Activated CD8-positive, alpha-beta T cell treated with anti-CD3 and anti-CD28 coated beads for 36 hours (primary cell): ENCODE data around the gene AMIGO1. TPM values are rescaled to one million over a fixed set of nuclear protein-coding genes. Genes with fewer than 3 reads are reported as not detected.

Experiments
- ATAC-seq: fragments of 200-7000 bp; cut with Tn5 transposase; one replicate; pipeline ENCODE4 v1.10.0; 2021; ENCODE audit warnings: mild to moderate bottlenecking, moderate library complexity
- CTCF ChIA-PET: fragments of 350-600 bp; sonication (Branson Sonifier 250); formaldehyde crosslinking; loops from one replicate; lab custom pipeline; 2021; ENCODE audit warnings: antibody characterized with exemption; lab: Charles Lee
- POLR2A ChIA-PET: fragments of 350-600 bp; sonication (Branson Sonifier 250); formaldehyde crosslinking; loops from one replicate; lab custom pipeline; 2021; ENCODE audit warnings: antibody characterized with exemption; lab: Charles Lee
- DNase-seq: peaks from one replicate; pipeline ENCODE4 v3.0.0-alpha.2; 2020
- H3K27ac Mint-ChIP-seq: one replicate; pipeline ENCODE4 v1.8.0; 2021; ENCODE audit warnings: mild to moderate bottlenecking, mixed read lengths
- H3K27me3 Mint-ChIP-seq: one replicate; pipeline ENCODE4 v1.8.0; 2021; ENCODE audit warnings: mixed read lengths
- H3K36me3 Mint-ChIP-seq: one replicate; pipeline ENCODE4 v1.8.0; 2021; ENCODE audit warnings: low read depth, mixed read lengths
- H3K4me1 Mint-ChIP-seq: one replicate; pipeline ENCODE4 v1.8.0; 2021; ENCODE audit warnings: low read depth, mixed read lengths
- H3K4me3 Mint-ChIP-seq: one replicate; pipeline ENCODE4 v1.8.0; 2021; ENCODE audit warnings: mild to moderate bottlenecking, moderate library complexity, mixed read lengths
- H3K9me3 Mint-ChIP-seq: one replicate; pipeline ENCODE4 v1.8.0; 2021; ENCODE audit warnings: mixed read lengths
- intact Hi-C: fragments of 100-400 bp; cut with micrococcal nuclease; formaldehyde crosslinking; loops from one replicate; pipeline ENCODE4 v1.10.0; 2022
- total RNA-seq, 2 experiments: library from RNA; stranded (reverse); gene quantifications; one replicate each; pipeline ENCODE4 v1.2.3, GENCODE V29; 2021
- TF ChIP-seq, protein P1 (sequence below): fragments of 200-600 bp; IDR thresholded peaks from one replicate; pipeline ENCODE4 v1.8.0; 2022; ENCODE audit warnings: antibody characterized with exemption, mild to moderate bottlenecking

AMIGO1 gene
- total RNA-seq, 2 experiments from 2014 or later: 1.3 to 1.7 TPM

DNA sequence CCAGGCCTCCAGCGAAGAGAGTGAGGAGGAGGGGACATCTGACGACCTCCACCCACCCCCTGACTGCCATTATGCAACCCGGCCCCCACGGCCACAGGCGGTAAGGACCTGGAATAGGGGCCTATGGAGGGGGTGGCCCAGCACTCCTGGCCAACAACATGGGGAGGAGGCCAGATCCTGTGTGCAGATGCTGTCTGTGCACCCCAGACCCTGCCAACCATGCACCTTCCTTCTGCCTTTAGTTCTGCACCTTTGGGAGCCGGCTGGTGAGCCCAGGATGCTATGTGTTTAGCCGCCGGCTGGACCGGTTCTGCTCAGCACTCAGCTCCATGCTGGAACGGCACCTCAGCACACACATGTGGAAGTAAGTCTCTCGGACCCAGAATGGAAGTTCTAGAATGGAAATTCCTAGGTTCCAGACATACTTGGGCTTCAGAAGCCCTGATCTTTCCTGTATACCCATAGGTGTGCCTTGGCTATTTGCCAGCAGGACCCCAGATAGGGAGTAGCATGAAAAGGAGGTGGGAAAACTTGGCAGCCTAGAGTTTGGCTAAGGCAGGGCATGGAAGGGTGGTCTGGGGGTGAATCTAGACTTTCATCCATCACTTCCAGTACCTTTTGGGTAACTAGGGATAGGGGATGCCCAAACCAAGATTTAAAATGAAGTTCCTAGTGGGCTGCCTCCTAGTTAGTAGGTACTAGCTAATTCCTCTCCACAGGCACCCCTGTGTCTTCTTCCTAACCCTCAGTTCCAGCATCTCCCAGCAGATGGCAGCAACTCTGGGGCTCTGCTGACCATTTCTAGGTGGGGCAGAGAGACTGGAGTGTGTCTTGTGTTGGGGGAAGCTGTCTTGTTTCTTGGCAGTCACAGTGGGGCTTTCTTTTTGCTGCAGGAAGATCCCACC, 19.2 kb downstream of the AMIGO1 start:
- CTCF ChIA-PET: interaction anchor here (0.6 to 40.7 kb wide), 20 partner anchors 7 to 470 kb away, joined by 3 to 1390 read pairs (median 4); partner anchors contain the start of genes AMIGO1, ATXN7L2, GNAI3 and GPR61
- H3K36me3 Mint-ChIP-seq: peaks cover 7% of the 10 kb centered on the region
- H3K4me1 Mint-ChIP-seq: peaks cover 24% of the 10 kb centered on the region
- H3K4me3 Mint-ChIP-seq: no peak overlapping the region
- H3K27me3 Mint-ChIP-seq: no peaks in the 10 kb centered on the region
- H3K9me3 Mint-ChIP-seq: no peaks in the 10 kb centered on the region
- TF ChIP-seq, protein P1, sequence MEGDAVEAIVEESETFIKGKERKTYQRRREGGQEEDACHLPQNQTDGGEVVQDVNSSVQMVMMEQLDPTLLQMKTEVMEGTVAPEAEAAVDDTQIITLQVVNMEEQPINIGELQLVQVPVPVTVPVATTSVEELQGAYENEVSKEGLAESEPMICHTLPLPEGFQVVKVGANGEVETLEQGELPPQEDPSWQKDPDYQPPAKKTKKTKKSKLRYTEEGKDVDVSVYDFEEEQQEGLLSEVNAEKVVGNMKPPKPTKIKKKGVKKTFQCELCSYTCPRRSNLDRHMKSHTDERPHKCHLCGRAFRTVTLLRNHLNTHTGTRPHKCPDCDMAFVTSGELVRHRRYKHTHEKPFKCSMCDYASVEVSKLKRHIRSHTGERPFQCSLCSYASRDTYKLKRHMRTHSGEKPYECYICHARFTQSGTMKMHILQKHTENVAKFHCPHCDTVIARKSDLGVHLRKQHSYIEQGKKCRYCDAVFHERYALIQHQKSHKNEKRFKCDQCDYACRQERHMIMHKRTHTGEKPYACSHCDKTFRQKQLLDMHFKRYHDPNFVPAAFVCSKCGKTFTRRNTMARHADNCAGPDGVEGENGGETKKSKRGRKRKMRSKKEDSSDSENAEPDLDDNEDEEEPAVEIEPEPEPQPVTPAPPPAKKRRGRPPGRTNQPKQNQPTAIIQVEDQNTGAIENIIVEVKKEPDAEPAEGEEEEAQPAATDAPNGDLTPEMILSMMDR: peak; percentile 53
- intact Hi-C loops: no loop called here
- POLR2A ChIA-PET: interaction anchor here (0.6 to 3.2 kb wide), 4 partner anchors 19 to 78 kb away, joined by 3 to 17 read pairs (median 4); partner anchors contain the start of genes AMIGO1 and PSMA5
- DNase-seq (peak; percentile 81), ATAC-seq (peak; percentile 35)
- no peak overlapping the region for H3K27ac Mint-ChIP-seq

DNA sequence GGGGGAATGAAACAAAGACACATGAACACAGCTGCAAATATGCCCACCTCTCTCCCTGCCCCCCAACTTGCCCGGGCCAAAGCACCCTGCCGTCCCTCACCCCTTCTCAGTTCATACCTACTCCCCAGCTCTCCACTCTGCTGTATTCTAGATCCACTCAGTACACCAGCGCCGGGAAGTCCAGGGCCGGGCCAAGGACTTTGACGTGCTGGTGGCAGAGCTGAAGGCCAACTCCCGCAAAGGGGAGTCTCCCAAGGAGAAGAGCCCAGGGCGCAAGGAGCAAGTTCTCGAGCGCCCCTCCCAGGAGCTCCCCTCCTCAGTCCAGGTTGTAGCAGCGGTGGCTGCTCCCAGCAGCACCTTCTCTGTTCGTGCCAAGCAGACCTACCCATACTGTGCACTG, 20.8 kb downstream of the AMIGO1 start:
- Mint-ChIP-seq H3K4me1 (peaks cover 26% of the 10 kb centered on the region), H3K27ac (no peak overlapping the region), H3K4me3 (no peak overlapping the region), H3K27me3 (no peaks in the 10 kb centered on the region), H3K36me3 (peaks cover 7% of the 10 kb centered on the region), H3K9me3 (no peaks in the 10 kb centered on the region)
- no peak for ATAC-seq
- TF ChIP-seq, protein P1: no peak
- CTCF ChIA-PET: interaction anchor here (1.0 to 40.7 kb wide), 4 partner anchors 14 to 63 kb away, joined by 3 to 1390 read pairs (median 78); partner anchors contain the start of gene GPR61
- POLR2A ChIA-PET: interaction anchor here (1.0 to 1.8 kb wide), 2 partner anchors 8 to 17 kb away, joined by 5 read pairs; no protein-coding TSS in a partner anchor
- DNase-seq: no peak
- intact Hi-C loops: no loop called here

DNA sequence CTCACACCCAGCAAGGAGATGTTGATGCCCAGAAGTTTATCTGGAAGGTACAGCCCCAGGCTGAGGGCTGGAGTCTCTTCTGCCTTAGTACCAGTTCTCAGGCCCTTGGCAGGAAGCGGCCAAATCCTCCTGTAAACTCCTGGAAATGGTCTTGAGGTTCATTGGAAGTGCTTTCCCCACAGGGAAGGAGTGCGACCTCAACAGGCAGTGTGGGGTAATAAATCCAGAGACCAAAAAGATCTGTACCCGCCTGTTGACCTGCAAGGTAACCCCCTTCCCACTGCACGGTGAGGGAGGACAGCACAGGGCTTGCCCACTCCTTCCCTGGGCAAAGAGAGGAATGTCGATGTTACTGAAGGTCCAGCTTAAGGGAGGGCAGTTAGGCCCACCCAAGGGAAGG, 21.3 kb downstream of the AMIGO1 start:
- ChIA-PET CTCF (interaction anchor here (1.0 to 40.7 kb wide), 3 partner anchors 15 to 63 kb away, joined by 3 to 1390 read pairs (median 152); partner anchors contain the start of gene GPR61), POLR2A (interaction anchor here (1.0 to 1.8 kb wide), 2 partner anchors 9 to 18 kb away, joined by 5 read pairs; no protein-coding TSS in a partner anchor)
- Mint-ChIP-seq H3K4me1 (peaks cover 26% of the 10 kb centered on the region), H3K36me3 (peaks cover 7% of the 10 kb centered on the region), H3K27ac (no peak overlapping the region), H3K4me3 (no peak overlapping the region), H3K27me3 (no peaks in the 10 kb centered on the region), H3K9me3 (no peaks in the 10 kb centered on the region)
- intact Hi-C loops: no loop called here
- TF ChIP-seq, protein P1: no peak
- ATAC-seq (no peak), DNase-seq (no peak)

DNA sequence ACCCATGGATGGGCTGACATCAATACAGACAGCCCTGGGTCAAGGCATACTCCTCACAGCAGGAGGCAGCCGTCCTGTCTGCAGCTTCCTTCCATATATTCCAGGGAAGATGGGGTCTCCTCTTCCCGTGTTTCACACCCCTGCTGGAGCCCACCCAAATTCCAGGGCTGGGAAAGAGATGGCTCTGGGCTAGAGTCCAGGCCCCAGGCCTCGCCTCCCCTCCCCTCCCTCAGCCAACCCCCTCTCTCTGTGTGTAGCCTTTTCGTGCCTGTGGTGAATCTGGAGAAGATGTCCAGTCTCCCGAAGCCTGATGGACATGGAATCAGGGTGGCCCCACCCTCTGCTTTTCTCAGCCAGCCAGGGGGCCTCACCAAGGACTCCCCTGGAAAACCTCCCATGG, 22.3 kb downstream of the AMIGO1 start:
- DNase-seq (no peak), ATAC-seq (no peak)
- CTCF ChIA-PET: interaction anchor here (1.2 to 40.7 kb wide), 5 partner anchors 12 to 153 kb away, joined by 3 to 1390 read pairs (median 15); partner anchors contain the start of gene GPR61
- no peak overlapping the region for H3K27ac Mint-ChIP-seq
- no peaks in the 10 kb centered on the region for H3K9me3 Mint-ChIP-seq
- intact Hi-C loops: no loop called here
- peaks cover 34% of the 10 kb centered on the region for H3K4me1 Mint-ChIP-seq
- H3K27me3 Mint-ChIP-seq: no peaks in the 10 kb centered on the region
- TF ChIP-seq, protein P1: no peak
- H3K36me3 Mint-ChIP-seq: peaks cover 7% of the 10 kb centered on the region
- POLR2A ChIA-PET: interaction anchor here (1.3 to 1.4 kb wide), 2 partner anchors 15 to 45 kb away, joined by 4 read pairs; no protein-coding TSS in a partner anchor
- H3K4me3 Mint-ChIP-seq: no peak overlapping the region
